Ovary (tissue), 3 donors: ENCODE results near the gene F10.

ENCODE experiments used
- EP300 ChIP-seq: sonication (generic); formaldehyde crosslinking; IDR thresholded peaks from one replicate; pipeline ENCODE4 v1.6.1; 2017; ENCODE audit warnings: antibody characterized with exemption
- POLR2A ChIP-seq: fragments of 450-650 bp; IDR thresholded peaks from one replicate; pipeline ENCODE4 v1.6.1; 2017; ENCODE audit warnings: antibody characterized with exemption, mild to moderate bottlenecking, moderate library complexity
- TF ChIP-seq, protein P1 (sequence below), 3 donors: fragments of 450-650 bp in 2 of 3; fragments of 200-600 bp in 1 of 3; IDR thresholded peaks; one replicate each; pipeline versions ENCODE4 v1.5.1 to v1.8.0; 2016 to 2022; ENCODE audit warnings: antibody characterized with exemption in 3 of 3, mild to moderate bottlenecking in 1 of 3
- donor health status: DM: no; HTN: no; CAD: no.

DNA sequence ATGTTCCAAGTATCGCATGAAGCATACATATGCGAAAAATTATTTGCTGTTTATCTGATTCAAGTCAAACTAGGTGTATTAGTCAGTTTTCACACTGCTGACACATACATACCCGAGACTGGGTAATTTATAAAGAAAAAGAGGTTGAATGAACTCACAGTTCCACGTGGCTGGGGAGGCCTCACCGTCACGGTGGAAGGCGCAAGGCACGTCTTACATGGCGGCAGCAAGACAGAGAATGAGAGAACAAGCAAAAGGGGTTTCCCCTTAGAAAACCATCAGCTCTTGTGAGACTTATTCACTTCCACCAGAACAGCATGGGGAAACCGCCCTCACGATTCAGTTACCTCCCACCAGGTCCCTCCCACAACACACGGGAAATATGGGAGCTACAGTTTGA is 22.9 kb downstream of the F10 start:
- TF ChIP-seq, protein P1, sequence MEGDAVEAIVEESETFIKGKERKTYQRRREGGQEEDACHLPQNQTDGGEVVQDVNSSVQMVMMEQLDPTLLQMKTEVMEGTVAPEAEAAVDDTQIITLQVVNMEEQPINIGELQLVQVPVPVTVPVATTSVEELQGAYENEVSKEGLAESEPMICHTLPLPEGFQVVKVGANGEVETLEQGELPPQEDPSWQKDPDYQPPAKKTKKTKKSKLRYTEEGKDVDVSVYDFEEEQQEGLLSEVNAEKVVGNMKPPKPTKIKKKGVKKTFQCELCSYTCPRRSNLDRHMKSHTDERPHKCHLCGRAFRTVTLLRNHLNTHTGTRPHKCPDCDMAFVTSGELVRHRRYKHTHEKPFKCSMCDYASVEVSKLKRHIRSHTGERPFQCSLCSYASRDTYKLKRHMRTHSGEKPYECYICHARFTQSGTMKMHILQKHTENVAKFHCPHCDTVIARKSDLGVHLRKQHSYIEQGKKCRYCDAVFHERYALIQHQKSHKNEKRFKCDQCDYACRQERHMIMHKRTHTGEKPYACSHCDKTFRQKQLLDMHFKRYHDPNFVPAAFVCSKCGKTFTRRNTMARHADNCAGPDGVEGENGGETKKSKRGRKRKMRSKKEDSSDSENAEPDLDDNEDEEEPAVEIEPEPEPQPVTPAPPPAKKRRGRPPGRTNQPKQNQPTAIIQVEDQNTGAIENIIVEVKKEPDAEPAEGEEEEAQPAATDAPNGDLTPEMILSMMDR (IDR thresholded peaks at IDR 0.05) = no peak
- TF ChIP-seq POLR2A (no peak), EP300 (no peak)
